GM12878 (cell line): ENCODE results near the gene ARAP2. TPM values are rescaled to one million over a fixed set of nuclear protein-coding genes. Genes with fewer than 3 reads are reported as not detected.

Experiments
- ATAC-seq: fragments of 200-7000 bp; cut with Tn5 transposase; 3 replicates; pipeline ENCODE4 v1.9.1; 2020; ENCODE audit warnings: mild to moderate bottlenecking, moderate library complexity
- BruUV-seq: library from RNA; stranded (reverse); fragments of 400-500 nt; replicated peaks from 2 replicates; lab custom pipeline; 2021; lab: Mats Ljungman, UMichigan
- CTCF ChIA-PET: fragments of 300-600 bp; sonication (Branson Sonifier 250); formaldehyde crosslinking; extraction: SDS; loops from one replicate; lab custom pipeline; 2021; ENCODE audit warnings: inconsistent platforms; lab: Yijun Ruan, JAX
- POLR2A ChIA-PET: fragments of 350-600 bp; formaldehyde crosslinking; extraction: SDS; loops from one replicate; lab custom pipeline; 2021; ENCODE audit warnings: inconsistent platforms; lab: Charles Lee
- RAD21 ChIA-PET: fragments of 300-600 bp; sonication (Branson Sonifier 250); formaldehyde crosslinking; loops from one replicate; lab custom pipeline; 2023; ENCODE audit warnings: antibody characterized with exemption; ENCODE audit not compliant: unreplicated experiment; lab: Charles Lee
- SMC1A ChIA-PET: fragments of 300-600 bp; sonication (Branson Sonifier 250); formaldehyde crosslinking; loops from one replicate; lab custom pipeline; 2023; ENCODE audit not compliant: unreplicated experiment, uncharacterized antibody; lab: Charles Lee
- DNase-seq: peaks from one replicate; pipeline ENCODE4 v3.0.0-alpha.2; 2011; ENCODE audit warnings: low read depth, low spot score
- FAIRE-seq: peaks from 3 replicates; lab custom pipeline; 2011; peaks lifted over from hg19 to GRCh38; lab: Jason Lieb, UNC
- H2AFZ ChIP-seq: 2 replicates; pipeline ENCODE4 v1.6.0; 2011; ENCODE audit warnings: low read depth, low read length, control low read depth; ENCODE audit not compliant: control insufficient read depth
- H3K27ac ChIP-seq: 2 replicates; pipeline ENCODE4 v1.5.1; 2011; ENCODE audit warnings: control low read depth; ENCODE audit not compliant: control insufficient read depth, insufficient read depth
- H3K27me3 ChIP-seq, 2 experiments: replicated peaks in 1 of 2; 2 replicates each; pipeline versions ENCODE4 v1.6.0 to v1.6.1; 2011; ENCODE audit warnings: low read length in 1 of 2; ENCODE audit not compliant: control insufficient read depth in 2 of 2, insufficient read depth in 2 of 2
- H3K36me3 ChIP-seq, 2 experiments: 2 replicates each; pipeline ENCODE4 v1.5.1; 2011; ENCODE audit warnings: low read length in 1 of 2; ENCODE audit not compliant: control insufficient read depth in 2 of 2, insufficient read depth in 2 of 2
- H3K4me1 ChIP-seq: 2 replicates; pipeline ENCODE4 v1.6.1; 2011; ENCODE audit warnings: mild to moderate bottlenecking, low read length, moderate library complexity, mixed read lengths; ENCODE audit not compliant: control insufficient read depth, insufficient read depth
- H3K4me2 ChIP-seq: 2 replicates; pipeline ENCODE4 v1.6.0; 2011; ENCODE audit warnings: control low read depth; ENCODE audit not compliant: control insufficient read depth, insufficient read depth
- H3K4me3 ChIP-seq: fragments of 200-600 bp; sonication (generic); 2 replicates; pipeline ENCODE4 v1.5.1; 2016
- H3K79me2 ChIP-seq: 2 replicates; pipeline ENCODE4 v1.6.0; 2011; ENCODE audit warnings: low read length; ENCODE audit not compliant: control insufficient read depth, insufficient read depth
- H3K9ac ChIP-seq: 2 replicates; pipeline ENCODE4 v1.8.0; 2011; ENCODE audit warnings: low read length, control low read depth, mixed read lengths; ENCODE audit not compliant: control insufficient read depth, insufficient read depth
- H3K9me3 ChIP-seq: replicated peaks from 3 replicates; pipeline ENCODE4 v1.5.1; 2011; ENCODE audit warnings: mild to moderate bottlenecking, low read length; ENCODE audit not compliant: control insufficient read depth, insufficient read depth
- H4K20me1 ChIP-seq: 2 replicates; pipeline ENCODE4 v1.6.0; 2011; ENCODE audit not compliant: control insufficient read depth, insufficient read depth
- BRCA1 ChIP-seq: IDR thresholded peaks from 2 replicates; pipeline ENCODE4 v1.6.1; 2011; ENCODE audit warnings: low read depth, low read length, improper control_type of control experiment
- CBX5 ChIP-seq: sonication (generic); IDR thresholded peaks from 2 replicates; pipeline ENCODE4 v1.6.1; 2016; ENCODE audit warnings: low read depth, moderate library complexity, mild to moderate bottlenecking, inconsistent platforms
- EED ChIP-seq: sonication (generic); IDR thresholded peaks from 2 replicates; pipeline ENCODE4 v1.6.1; 2016; ENCODE audit warnings: antibody characterized with exemption, low read depth
- FOXK2 ChIP-seq: fragments of 450-650 bp; IDR thresholded peaks from 2 replicates; pipeline ENCODE4 v1.6.1; 2017; ENCODE audit warnings: mild to moderate bottlenecking, moderate library complexity
- GABPA ChIP-seq: IDR thresholded peaks from 2 replicates; pipeline ENCODE4 v1.6.1; 2014; ENCODE audit warnings: antibody characterized with exemption, low read depth, mild to moderate bottlenecking, inconsistent platforms
- KLF5 ChIP-seq: fragments of 450-650 bp; IDR thresholded peaks from 2 replicates; pipeline ENCODE4 v1.6.1; 2014; ENCODE audit warnings: mild to moderate bottlenecking; ENCODE audit not compliant: partially characterized antibody
- PML ChIP-seq: IDR thresholded peaks from 2 replicates; pipeline ENCODE4 v1.6.1; 2012; ENCODE audit warnings: low read length, inconsistent platforms
- POLR2AphosphoS5 ChIP-seq: IDR thresholded peaks from 2 replicates; pipeline ENCODE4 v1.6.1; 2011; ENCODE audit warnings: mild to moderate bottlenecking, low read length, inconsistent platforms
- RAD51 ChIP-seq: fragments of 450-650 bp; IDR thresholded peaks from 2 replicates; pipeline ENCODE4 v1.6.1; 2016; ENCODE audit warnings: moderate library complexity, mild to moderate bottlenecking, inconsistent platforms
- RCOR1 ChIP-seq: conservative IDR thresholded peaks from 2 replicates; pipeline ENCODE4 v1.6.1; 2012; ENCODE audit warnings: low read depth, low read length, improper control_type of control experiment
- STAT1 ChIP-seq: fragments of 450-650 bp; conservative IDR thresholded peaks from 2 replicates; pipeline ENCODE4 v1.6.1; 2014; ENCODE audit warnings: antibody characterized with exemption, mild to moderate bottlenecking
- SUZ12 ChIP-seq: fragments of 200-600 bp; sonication (generic); IDR thresholded peaks from one replicate; pipeline ENCODE4 v1.6.1; 2018; ENCODE audit warnings: antibody characterized with exemption, mild to moderate bottlenecking; ENCODE audit not compliant: unreplicated experiment
- TCF7 ChIP-seq: IDR thresholded peaks from 2 replicates; pipeline ENCODE4 v1.6.1; 2014; ENCODE audit warnings: antibody characterized with exemption, borderline replicate concordance
- ZNF207 ChIP-seq: fragments of 450-650 bp; IDR thresholded peaks from 2 replicates; pipeline ENCODE4 v1.6.1; 2014; ENCODE audit warnings: antibody characterized with exemption, mild to moderate bottlenecking, borderline replicate concordance
- WGBS: methylation state at CpG from one replicate; pipeline ENCODE4 v1.1.6; 2016; ENCODE audit warnings: low lambda C conversion rate; ENCODE audit not compliant: insufficient replicate concordance, insufficient coverage; ENCODE audit errors: missing lambda C conversion rate; 5-methylcytosine and 5-hydroxymethylcytosine counted together
- in situ Hi-C: fragments of 300-500 bp; cut with MboI; formaldehyde crosslinking; loops from 9 replicates; pipeline ENCODE4 v1.14.3; 2018; ENCODE audit warnings: mixed read lengths
- intact Hi-C: fragments of 100-400 bp; cut with micrococcal nuclease; formaldehyde crosslinking; loops from one replicate; pipeline ENCODE4 v1.14.2; 2022; ENCODE audit not compliant: unreplicated experiment
- polyA plus RNA-seq, 11 experiments: library from polyadenylated mRNA; depleted of rRNA in 4 of 11; unstranded in 6 of 11; stranded (reverse) in 5 of 11; fragments of >200 nt; fragmentation: Nextera tagmentation in 4 of 11; fragmentation: Illumina TruSeq in 1 of 11; extraction: Ambion mirVana in 4 of 11; extraction: Trizol in 1 of 11; gene quantifications; 1 replicate in 1 of 11; 2 replicates in 10 of 11; pipeline versions ENCODE4 v1.2.1 to v1.2.3, GENCODE V29; 2011 to 2016; ENCODE audit warnings: inconsistent platforms in 2 of 11, missing spikeins in 2 of 11, low read depth in 1 of 11
- total RNA-seq, 4 experiments: library from RNA; depleted of rRNA in 3 of 4; stranded (reverse); fragments of >200 nt in 3 of 4; fragmentation: Illumina TruSeq in 1 of 4; extraction: Trizol in 1 of 4; gene quantifications; 2 replicates each; pipeline versions ENCODE4 v1.2.1 to v1.2.3, GENCODE V29; 2013 to 2021
- TF ChIP-seq, protein P1 (sequence below): fragments of 450-650 bp; IDR thresholded peaks from 2 replicates; pipeline ENCODE4 v1.6.1; 2016; ENCODE audit warnings: mild to moderate bottlenecking
- TF ChIP-seq, protein P2 (sequence below): IDR thresholded peaks from 2 replicates; pipeline ENCODE4 v1.6.1; 2012; ENCODE audit warnings: low read depth, low read length, improper control_type of control experiment
- TF ChIP-seq, protein P3 (sequence below): IDR thresholded peaks from 2 replicates; pipeline ENCODE4 v1.6.1; 2011; ENCODE audit warnings: borderline replicate concordance, low read depth, mild to moderate bottlenecking, moderate library complexity, low read length; ENCODE audit not compliant: insufficient read depth, poor library complexity, severe bottlenecking

ARAP2 gene
- total and polyA plus RNA-seq, 10 of the 15 experiments (the other 5 are each of a cell fraction or from before 2014, with no cell fraction given), result 5.4 to 36.1 (median 12.2) TPM

DNA sequence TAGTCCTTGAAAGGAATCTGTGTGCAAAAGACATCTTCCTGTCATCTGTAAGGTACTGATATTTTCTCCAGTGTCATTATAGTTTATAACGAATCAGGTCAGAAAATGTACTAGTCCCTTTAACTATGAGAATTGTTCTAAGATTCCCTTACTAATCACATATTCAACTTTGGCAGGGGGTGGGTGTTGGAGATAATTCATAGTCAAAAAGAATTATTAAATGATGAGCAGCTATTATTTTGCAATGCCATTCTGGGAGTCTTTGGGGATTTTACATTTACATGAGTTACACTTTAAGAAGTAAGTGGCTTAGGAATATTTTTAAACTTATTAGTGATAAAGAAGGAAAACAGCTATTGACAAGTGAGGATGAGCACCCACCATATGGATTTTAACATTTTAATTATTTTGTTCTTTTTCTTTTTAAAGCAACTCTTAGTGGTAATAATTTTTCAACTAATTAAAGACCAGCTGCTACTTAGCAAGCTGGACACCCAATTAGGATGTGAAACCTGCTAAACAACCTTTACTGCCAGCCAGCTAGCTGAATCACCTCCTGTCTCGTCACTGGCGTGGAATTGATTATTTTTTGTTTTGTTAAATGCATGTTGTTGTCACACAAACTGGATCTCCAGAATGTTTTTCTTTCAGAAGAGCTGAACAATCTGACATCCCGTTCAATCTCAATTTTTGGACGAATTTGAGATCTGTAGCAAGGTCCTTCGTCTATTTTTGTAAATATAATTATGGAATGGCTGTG lies 219.2 kb downstream of the ARAP2 start:
- no peaks in the 10 kb centered on the region for H3K79me2 ChIP-seq
- ChIA-PET POLR2A (no interaction called here), RAD21 (interaction anchor here (0.9 to 1.3 kb wide), 2 partner anchors 15 to 42 kb away, joined by 3 read pairs; no protein-coding TSS in a partner anchor), SMC1A (interaction anchor here (0.7 to 1.5 kb wide), 5 partner anchors 8 to 49 kb away, joined by 3 to 5 read pairs (median 3); no protein-coding TSS in a partner anchor), CTCF (no interaction called here)
- H3K9me3 ChIP-seq, result no peaks in the 10 kb centered on the region
- 28% methylated on average over 6 of the region's 6 CpGs for WGBS
- no peaks in the 10 kb centered on the region for H3K4me1 ChIP-seq
- no peaks in the 10 kb centered on the region for H4K20me1 ChIP-seq
- no TSS peak for BruUV-seq
- no peak overlapping the region for H3K4me2 ChIP-seq
- no peak overlapping the region for H3K27ac ChIP-seq
- DNase-seq (no peak), ATAC-seq (peak; percentile 71), FAIRE-seq (no peak)
- no peak overlapping the region for H3K9ac ChIP-seq
- no peaks in the 10 kb centered on the region for H3K27me3 ChIP-seq
- no peaks in the 10 kb centered on the region for H3K36me3 ChIP-seq
- no peak overlapping the region for H3K4me3 ChIP-seq
- intact Hi-C loops, result no loop called here
- no peak overlapping the region for H2AFZ ChIP-seq
- in situ Hi-C loops, result no loop called here
- TF ChIP-seq SUZ12, result no peak
- TF ChIP-seq RCOR1, result no peak
- no peak for TF ChIP-seq FOXK2
- no peak for TF ChIP-seq KLF5
- no peak for TF ChIP-seq PML
- TF ChIP-seq, protein P1, sequence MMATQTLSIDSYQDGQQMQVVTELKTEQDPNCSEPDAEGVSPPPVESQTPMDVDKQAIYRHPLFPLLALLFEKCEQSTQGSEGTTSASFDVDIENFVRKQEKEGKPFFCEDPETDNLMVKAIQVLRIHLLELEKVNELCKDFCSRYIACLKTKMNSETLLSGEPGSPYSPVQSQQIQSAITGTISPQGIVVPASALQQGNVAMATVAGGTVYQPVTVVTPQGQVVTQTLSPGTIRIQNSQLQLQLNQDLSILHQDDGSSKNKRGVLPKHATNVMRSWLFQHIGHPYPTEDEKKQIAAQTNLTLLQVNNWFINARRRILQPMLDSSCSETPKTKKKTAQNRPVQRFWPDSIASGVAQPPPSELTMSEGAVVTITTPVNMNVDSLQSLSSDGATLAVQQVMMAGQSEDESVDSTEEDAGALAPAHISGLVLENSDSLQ, result no peak
- no peak for TF ChIP-seq CBX5
- TF ChIP-seq ZNF207, result no peak
- no peak for TF ChIP-seq EED
- no peak for TF ChIP-seq GABPA
- no peak for TF ChIP-seq STAT1
- no peak for TF ChIP-seq BRCA1
- TF ChIP-seq, protein P2, sequence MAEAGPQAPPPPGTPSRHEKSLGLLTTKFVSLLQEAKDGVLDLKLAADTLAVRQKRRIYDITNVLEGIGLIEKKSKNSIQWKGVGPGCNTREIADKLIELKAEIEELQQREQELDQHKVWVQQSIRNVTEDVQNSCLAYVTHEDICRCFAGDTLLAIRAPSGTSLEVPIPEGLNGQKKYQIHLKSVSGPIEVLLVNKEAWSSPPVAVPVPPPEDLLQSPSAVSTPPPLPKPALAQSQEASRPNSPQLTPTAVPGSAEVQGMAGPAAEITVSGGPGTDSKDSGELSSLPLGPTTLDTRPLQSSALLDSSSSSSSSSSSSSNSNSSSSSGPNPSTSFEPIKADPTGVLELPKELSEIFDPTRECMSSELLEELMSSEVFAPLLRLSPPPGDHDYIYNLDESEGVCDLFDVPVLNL, result no peak
- TF ChIP-seq RAD51, result no peak
- TF ChIP-seq POLR2AphosphoS5, result no peak
- TF ChIP-seq TCF7, result no peak
- TF ChIP-seq, protein P3, sequence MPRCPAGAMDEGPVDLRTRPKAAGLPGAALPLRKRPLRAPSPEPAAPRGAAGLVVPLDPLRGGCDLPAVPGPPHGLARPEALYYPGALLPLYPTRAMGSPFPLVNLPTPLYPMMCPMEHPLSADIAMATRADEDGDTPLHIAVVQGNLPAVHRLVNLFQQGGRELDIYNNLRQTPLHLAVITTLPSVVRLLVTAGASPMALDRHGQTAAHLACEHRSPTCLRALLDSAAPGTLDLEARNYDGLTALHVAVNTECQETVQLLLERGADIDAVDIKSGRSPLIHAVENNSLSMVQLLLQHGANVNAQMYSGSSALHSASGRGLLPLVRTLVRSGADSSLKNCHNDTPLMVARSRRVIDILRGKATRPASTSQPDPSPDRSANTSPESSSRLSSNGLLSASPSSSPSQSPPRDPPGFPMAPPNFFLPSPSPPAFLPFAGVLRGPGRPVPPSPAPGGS, result no peak
